DMS79 treated with DMSO at 0.1 percent for 48 hours (cell line): ENCODE data around the gene TMEM121B.

Experiments
- DNase-seq: peaks from one replicate; lab custom pipeline; 2025; lab: John Stamatoyannopoulos, UW

Gene TMEM121B

DNA sequence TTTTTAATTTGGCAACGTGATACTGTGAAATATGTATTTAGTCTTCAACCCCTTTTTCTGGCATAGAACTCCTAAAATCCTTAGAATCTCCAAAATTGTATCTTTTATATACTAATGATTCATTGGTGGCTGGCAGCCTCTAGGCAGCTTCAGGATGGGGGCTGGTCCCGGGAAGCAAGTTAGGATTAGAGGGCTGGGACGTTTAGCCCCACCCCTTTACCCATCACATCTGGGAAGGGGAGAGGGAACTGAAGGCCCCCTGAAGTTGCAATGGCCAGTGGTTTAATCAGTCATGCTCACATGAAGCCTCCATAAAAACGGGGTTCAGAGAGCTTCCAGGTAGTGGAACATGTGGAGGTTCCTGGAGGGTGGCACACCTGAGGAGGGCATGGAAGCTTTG lies 29.3 kb downstream of the TMEM121B start:
- no peak for DNase-seq

DNA sequence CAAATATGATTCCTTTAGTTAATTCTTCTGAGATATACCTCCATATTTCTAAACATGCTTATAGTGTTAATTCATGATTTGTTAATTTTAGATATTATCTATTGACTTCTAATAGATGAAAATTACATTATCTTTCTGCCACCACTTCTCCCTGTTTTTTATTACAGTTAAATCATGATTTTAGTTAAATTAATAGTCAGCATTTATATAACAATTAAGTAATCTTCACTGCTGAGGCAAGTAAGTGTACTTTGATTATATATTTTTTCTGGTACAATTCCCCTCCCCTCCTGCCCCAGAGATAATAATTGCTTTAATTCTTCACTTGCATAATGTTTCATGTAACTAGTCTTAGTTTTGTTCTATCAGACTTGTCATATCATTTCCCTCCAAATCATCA lies 30.6 kb downstream of the TMEM121B start:
- DNase-seq = no peak

DNA sequence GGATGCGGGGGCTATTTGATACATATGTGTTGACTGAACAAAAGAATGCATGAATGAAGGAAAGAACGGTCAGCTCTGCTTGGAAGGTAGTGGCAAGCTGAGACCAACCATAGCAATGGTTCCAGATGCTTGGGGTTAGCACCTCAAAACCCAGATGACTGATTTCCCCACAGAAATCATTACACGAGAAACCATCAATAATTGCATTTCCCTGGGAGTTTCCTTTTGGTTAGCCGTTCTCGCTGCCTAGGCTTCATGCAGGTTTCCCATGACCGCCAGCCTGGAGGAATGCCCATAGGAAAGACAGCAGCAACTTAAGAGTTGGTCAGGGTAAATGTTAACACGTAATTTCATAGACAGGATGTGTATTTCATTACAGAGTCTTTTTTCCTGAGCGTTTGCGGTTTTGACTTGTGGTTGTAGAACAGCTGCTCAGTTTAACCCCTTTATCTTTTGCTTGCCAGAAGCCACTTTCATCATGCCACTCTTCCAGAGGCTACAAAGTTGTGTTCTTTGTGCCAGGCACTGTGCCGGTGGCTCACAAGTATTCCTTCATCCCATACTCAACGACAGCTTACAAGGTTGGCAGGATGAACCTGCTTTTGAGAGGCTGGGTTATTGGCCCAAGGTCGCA lies 33.5 kb downstream of the TMEM121B start:
- no peak for DNase-seq

DNA sequence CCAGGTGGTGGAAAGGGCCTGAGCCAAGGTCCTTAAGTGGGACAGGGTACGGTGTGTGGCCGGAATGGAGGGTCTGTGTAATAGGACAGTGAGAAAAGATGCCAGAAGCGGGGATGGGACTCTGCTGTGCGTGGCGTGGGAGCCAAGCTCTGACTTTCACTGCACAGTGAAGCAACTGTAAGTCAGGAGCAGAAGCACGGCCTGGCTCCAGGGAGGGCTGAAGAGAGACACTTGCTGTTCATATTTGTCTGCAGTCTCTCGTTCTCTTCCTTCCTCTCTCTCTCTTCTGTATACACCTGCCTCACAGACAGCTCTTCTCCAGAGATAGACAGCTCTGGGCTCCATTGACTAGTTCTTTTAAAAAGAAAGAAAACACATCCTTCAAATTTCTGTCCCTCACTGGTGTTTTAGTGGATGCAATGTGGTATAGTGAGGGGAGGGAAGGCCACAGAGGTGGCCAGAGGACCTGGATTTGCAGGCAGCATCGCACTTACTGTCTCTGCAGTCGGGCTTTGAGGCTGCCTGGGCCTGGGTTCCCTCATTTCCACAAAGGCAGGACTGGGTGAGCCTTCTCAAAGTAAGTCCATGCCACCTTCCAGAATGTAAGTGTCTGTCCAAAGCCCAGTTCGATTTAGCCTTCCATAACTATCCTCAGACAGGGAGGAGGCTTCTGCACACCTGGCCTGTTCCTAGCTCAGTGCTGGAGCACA lies 34.2 kb downstream of the TMEM121B start:
- DNase-seq = no peak

DNA sequence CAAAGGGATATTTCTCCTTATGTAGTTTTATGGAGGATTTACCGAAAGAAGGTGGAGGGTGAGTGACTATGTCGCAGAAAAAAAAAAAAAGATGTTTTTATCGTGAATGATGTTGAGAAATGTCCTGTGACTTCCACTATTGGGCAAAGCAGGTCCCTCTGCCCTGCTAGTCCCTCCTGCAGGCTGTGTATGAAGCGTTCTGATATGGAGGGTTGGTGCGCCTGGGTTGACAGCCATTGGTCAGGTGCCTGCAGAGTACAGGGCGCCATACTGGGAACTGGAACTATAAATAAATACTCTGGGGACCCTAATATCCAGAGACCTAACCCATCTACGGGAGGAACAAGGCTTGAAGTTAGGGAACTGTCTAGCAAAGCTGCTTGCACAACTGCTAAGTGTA lies 34.9 kb downstream of the TMEM121B start:
- no peak for DNase-seq

- DNase-seq = no peak
These were observed 35.6 kb downstream of the TMEM121B start for GRCh38 chr22:17085277-17086181.

DNA sequence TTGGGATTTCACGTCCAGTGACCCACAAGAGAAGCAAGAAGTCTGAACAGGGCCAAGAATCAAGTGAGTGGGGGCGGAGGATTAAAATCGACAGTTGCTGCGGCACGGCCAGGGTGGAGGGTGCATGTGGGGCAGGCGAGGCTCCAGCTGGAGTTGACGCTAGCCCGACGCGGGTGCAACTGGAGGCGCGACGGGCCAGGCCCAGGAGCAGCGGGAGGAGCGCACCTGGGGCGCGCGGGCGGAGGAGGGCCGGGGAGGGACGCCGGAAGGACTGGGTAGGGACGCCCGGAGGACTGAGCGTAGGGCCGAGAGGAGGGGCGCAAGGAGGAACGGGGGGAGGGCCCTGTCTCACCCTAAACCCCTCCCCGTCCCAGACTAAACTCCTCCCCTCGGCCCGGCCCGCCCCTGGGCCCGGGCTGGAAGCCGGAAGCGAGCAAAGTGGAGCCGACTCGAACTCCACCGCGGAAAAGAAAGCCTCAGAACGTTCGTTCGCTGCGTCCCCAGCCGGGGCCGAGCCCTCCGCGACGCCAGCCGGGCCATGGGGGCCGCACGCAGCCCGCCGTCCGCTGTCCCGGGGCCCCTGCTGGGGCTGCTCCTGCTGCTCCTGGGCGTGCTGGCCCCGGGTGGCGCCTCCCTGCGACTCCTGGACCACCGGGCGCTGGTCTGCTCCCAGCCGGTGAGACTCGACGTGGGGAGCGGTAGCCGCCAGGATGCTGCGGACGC lies 36.4 kb downstream of the TMEM121B start, which contains the start of gene IL17RA:
Gene IL17RA (plus strand): TSS at position 447 of the 723 bp plus-strand sequence. CDS start 92 bp downstream, at position 539.
- peak; percentile 75 for DNase-seq

GRCh38 chr22:17083811-17084441 lies 37.2 kb downstream of the TMEM121B start:
- no peak for DNase-seq

GRCh38 chr22:17083255-17083654 lies 37.9 kb downstream of the TMEM121B start:
- DNase-seq = no peak

DNA sequence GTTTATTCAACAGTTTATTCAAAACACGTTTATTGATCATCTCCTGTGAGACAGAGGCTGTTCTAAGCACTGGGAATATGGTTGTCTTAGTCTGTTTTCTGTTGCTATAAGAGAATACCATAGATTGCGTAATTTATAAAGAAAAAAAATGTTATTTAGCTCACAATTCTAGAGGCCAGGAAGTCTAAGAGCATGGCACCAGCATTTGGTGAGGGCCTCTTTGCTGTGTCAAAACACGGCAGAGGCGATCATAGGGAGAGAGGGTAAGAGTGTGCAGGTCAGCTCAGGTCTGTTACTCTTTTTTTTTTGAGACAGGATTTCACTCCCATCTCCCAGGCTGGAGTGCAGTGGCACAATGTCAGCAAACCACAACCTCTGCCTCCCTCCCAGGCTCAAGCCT lies 41.6 kb downstream of the TMEM121B start:
- DNase-seq = no peak

- no peak for DNase-seq
These were observed 43.9 kb downstream of the TMEM121B start for GRCh38 chr22:17077255-17077654.

GRCh38 chr22:17074648-17075002 lies 46.5 kb downstream of the TMEM121B start:
- DNase-seq = no peak

GRCh38 chr22:17072877-17073276 lies 48.3 kb downstream of the TMEM121B start:
- DNase-seq = no peak
